K562 (cell line): ENCODE results near the gene ZNF546. TPM values are rescaled to one million over a fixed set of nuclear protein-coding genes. Genes with fewer than 3 reads are reported as not detected.
A peak's percentile ranks its signal among the peaks of the same experiment; 100 is the strongest.

Experiments used
- AFF1 ChIP-seq, 2 experiments: fragments of 450-650 bp; IDR thresholded peaks; 2 replicates each; pipeline ENCODE4 v1.6.1; 2018; ENCODE audit warnings: mild to moderate bottlenecking in 2 of 2, low read depth in 1 of 2; ENCODE audit not compliant: partially characterized antibody in 2 of 2
- BRD4 ChIP-seq: fragments of 200-600 bp; sonication (generic); IDR thresholded peaks from 2 replicates; pipeline ENCODE4 v1.6.1; 2017; ENCODE audit warnings: inconsistent platforms
- BRD9 ChIP-seq: fragments of 450-650 bp; IDR thresholded peaks from 2 replicates; pipeline ENCODE4 v1.6.1; 2018; ENCODE audit warnings: low read depth; ENCODE audit not compliant: partially characterized antibody
- CREM ChIP-seq: IDR thresholded peaks from 2 replicates; pipeline ENCODE4 v1.6.1; 2014; ENCODE audit warnings: antibody characterized with exemption, low read depth
- FOSL1 ChIP-seq: fragments of 200-800 bp; sonication (Bioruptor generic); conservative IDR thresholded peaks from 2 replicates; pipeline ENCODE4 v1.6.1; 2016; ENCODE audit warnings: missing genetic modification characterization, missing compliant biosample characterization
- GATA2 ChIP-seq: sonication (generic); formaldehyde crosslinking; IDR thresholded peaks from 2 replicates; pipeline ENCODE4 v1.4.0; 2020; ENCODE audit warnings: mild to moderate bottlenecking, missing genetic modification reagents
- KAT7 ChIP-seq: sonication (generic); formaldehyde crosslinking; IDR thresholded peaks from 2 replicates; pipeline ENCODE4 v1.8.0; 2022; ENCODE audit warnings: missing genetic modification reagents, mild to moderate bottlenecking, borderline replicate concordance
- MCM2 ChIP-seq: fragments of 450-650 bp; IDR thresholded peaks from 2 replicates; pipeline ENCODE4 v1.6.1; 2017; ENCODE audit warnings: low read depth, mild to moderate bottlenecking
- NFIC ChIP-seq: fragments of 450-650 bp; IDR thresholded peaks from 2 replicates; pipeline ENCODE4 v1.6.1; 2017; ENCODE audit warnings: mild to moderate bottlenecking, inconsistent platforms
- PBX2 ChIP-seq, 2 experiments: IDR thresholded peaks in 1 of 2; conservative IDR thresholded peaks in 1 of 2; 2 replicates each; pipeline ENCODE4 v1.6.1; 2016; ENCODE audit warnings: low read depth in 2 of 2, mild to moderate bottlenecking in 1 of 2, missing compliant biosample characterization in 1 of 2, missing genetic modification characterization in 1 of 2, moderate library complexity in 1 of 2
- RBBP5 ChIP-seq: fragments of 200-600 bp; sonication (generic); IDR thresholded peaks from 2 replicates; pipeline ENCODE4 v1.6.1; 2012; ENCODE audit warnings: borderline replicate concordance, mild to moderate bottlenecking, low read length, control low read depth, inconsistent platforms; ENCODE audit not compliant: insufficient read depth, poor library complexity, severe bottlenecking
- SRSF9 ChIP-seq: fragments of 200-400 bp; formaldehyde crosslinking; IDR thresholded peaks from 2 replicates; pipeline ENCODE4 v1.6.1; 2017; ENCODE audit warnings: low read depth, low read length, borderline replicate concordance
- TAF1 ChIP-seq: IDR thresholded peaks from 2 replicates; pipeline ENCODE4 v1.6.1; 2011; ENCODE audit warnings: mild to moderate bottlenecking, low read length, moderate library complexity; ENCODE audit not compliant: insufficient read depth, control insufficient read depth, severe bottlenecking; ENCODE audit errors: extremely low read depth
- TAF7 ChIP-seq: fragments of 450-650 bp; IDR thresholded peaks from 2 replicates; pipeline ENCODE4 v1.6.1; 2016; ENCODE audit warnings: missing genetic modification characterization, missing compliant biosample characterization
- THAP7 ChIP-seq: fragments of 250-450 bp; sonication (Bioruptor Pico); IDR thresholded peaks from 2 replicates; pipeline ENCODE4 v1.5.0; 2021
- USF2 ChIP-seq: sonication (generic); formaldehyde crosslinking; IDR thresholded peaks from 2 replicates; pipeline ENCODE4 v1.5.0; 2020; ENCODE audit warnings: missing genetic modification reagents
- ZEB2 ChIP-seq: fragments of 450-650 bp; IDR thresholded peaks from 2 replicates; pipeline ENCODE4 v1.6.1; 2016
- ZNF274 ChIP-seq: IDR thresholded peaks from 2 replicates; pipeline ENCODE4 v1.6.1; 2011; ENCODE audit warnings: low read depth, mild to moderate bottlenecking, low read length, moderate library complexity, borderline replicate concordance
- ZNF584 ChIP-seq: fragments of 200-800 bp; sonication (Bioruptor generic); IDR thresholded peaks from 2 replicates; pipeline ENCODE4 v1.6.1; 2016; ENCODE audit warnings: low read depth, mild to moderate bottlenecking, missing genetic modification characterization, missing compliant biosample characterization
- polyA plus RNA-seq, 8 experiments: library from polyadenylated mRNA; depleted of rRNA in 4 of 8; stranded (reverse) in 5 of 8; unstranded in 3 of 8; fragments of >200 nt; fragmentation: Nextera tagmentation in 2 of 8; fragmentation: Illumina TruSeq in 1 of 8; extraction: Ambion mirVana in 2 of 8; extraction: Trizol in 1 of 8; gene quantifications; 2 replicates each; pipeline versions ENCODE4 v1.2.1 to v1.2.3, GENCODE V29; 2011 to 2014; ENCODE audit warnings: inconsistent platforms in 1 of 8, missing spikeins in 1 of 8
- total RNA-seq, 7 experiments: library from RNA; depleted of rRNA in 6 of 7; stranded (reverse); fragments of >200 nt in 6 of 7; fragmentation: Illumina TruSeq in 2 of 7; extraction: Trizol in 2 of 7; gene quantifications; 2 replicates each; pipeline versions ENCODE4 v1.2.1 to v1.2.3, GENCODE V29; 2011 to 2021; ENCODE audit warnings: low replicate concordance in 1 of 7

Gene ZNF546
- total and polyA plus RNA-seq, 9 of the 15 experiments (the other 6 are each of a cell fraction or from before 2014, with no cell fraction given), result 0.73 to 5.1 (median 2.2) TPM

GRCh38 chr19:39971380-39972035, 25.4 kb upstream of the ZNF546 start (continued):
- peak in 1 of 2 experiments; percentile 31 for TF ChIP-seq AFF1 (IDR thresholded peaks at IDR 0.05; ENCODE audit: low read depth in 1 of 2, partially characterized antibody in 2 of 2)
- TF ChIP-seq SRSF9, result no peak
- TF ChIP-seq NFIC, result 0 out of 2 replicates have a peak, but pooled peaks have one; percentile 5
- no peak for TF ChIP-seq MCM2
- TF ChIP-seq TAF1, result no peak
- TF ChIP-seq RBBP5, result peak; percentile 34
- peak; percentile 37 for TF ChIP-seq BRD9
- peak; percentile 13; the same call in 1 of the 2 replicates for TF ChIP-seq USF2
- TF ChIP-seq FOSL1, result 0 out of 2 replicates have a peak, but pooled peaks have one; percentile 7
- TF ChIP-seq GATA2 (CRISPR knock-in tag), result peak; percentile 9; the same call in 1 of the 2 replicates
- no peak for TF ChIP-seq PBX2 (CRISPR knock-in tag; IDR thresholded peaks at IDR 0.05; ENCODE audit: low read depth)
- peak; percentile 75 for TF ChIP-seq PBX2 (tag; conservative IDR thresholded peaks at IDR 0.05; ENCODE audit: low read depth)
- no peak for TF ChIP-seq ZNF274
- TF ChIP-seq ZNF584 (CRISPR knock-in tag), result peak; percentile 54; the same call in 1 of the 2 replicates
- TF ChIP-seq CREM, result peak; percentile 42; the same call in 1 of the 2 replicates
- TF ChIP-seq KAT7 (CRISPR knock-in tag), result no peak
- 0 out of 2 replicates have a peak, but pooled peaks have one; percentile 35 for TF ChIP-seq ZEB2
- 0 out of 2 replicates have a peak, but pooled peaks have one; percentile 1 for TF ChIP-seq TAF7
- TF ChIP-seq BRD4, result no peak
- peak; percentile 9; the same call in 1 of the 2 replicates for TF ChIP-seq THAP7 (CRISPR knock-in tag)
